ENCODE data around the gene CDC42BPA.

CDC42BPA gene

DNA sequence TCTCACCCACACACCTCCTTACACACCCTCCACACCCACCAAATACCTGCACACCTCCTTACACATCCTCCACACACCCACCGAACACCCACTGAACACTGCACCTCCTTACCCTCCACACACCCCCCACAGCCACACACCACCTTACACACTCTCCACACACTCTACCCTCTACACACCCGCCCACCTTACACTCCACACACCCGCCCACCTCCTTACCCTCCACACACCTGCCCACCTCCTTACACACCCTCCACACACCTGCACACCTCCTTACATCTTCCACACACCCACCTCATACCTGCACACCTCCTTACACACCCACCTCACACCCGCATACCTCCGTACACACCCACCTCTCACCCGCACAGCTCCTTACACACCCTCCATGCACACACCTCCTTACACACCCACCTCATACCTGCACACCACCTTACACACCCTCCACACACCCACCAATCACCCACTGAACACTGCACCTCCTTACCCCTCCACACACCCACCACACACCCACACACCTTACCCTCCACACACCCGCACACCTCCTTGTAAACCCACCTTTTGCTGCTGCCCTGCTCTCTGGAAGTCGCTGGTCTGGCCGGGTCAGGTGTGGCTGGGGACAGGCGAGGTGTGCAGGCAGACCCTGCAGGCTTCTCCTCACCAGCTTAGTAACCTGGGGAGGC, 339.7 kb downstream of the CDC42BPA start:
- no peak overlapping the region for H3K27ac ChIP-seq

DNA sequence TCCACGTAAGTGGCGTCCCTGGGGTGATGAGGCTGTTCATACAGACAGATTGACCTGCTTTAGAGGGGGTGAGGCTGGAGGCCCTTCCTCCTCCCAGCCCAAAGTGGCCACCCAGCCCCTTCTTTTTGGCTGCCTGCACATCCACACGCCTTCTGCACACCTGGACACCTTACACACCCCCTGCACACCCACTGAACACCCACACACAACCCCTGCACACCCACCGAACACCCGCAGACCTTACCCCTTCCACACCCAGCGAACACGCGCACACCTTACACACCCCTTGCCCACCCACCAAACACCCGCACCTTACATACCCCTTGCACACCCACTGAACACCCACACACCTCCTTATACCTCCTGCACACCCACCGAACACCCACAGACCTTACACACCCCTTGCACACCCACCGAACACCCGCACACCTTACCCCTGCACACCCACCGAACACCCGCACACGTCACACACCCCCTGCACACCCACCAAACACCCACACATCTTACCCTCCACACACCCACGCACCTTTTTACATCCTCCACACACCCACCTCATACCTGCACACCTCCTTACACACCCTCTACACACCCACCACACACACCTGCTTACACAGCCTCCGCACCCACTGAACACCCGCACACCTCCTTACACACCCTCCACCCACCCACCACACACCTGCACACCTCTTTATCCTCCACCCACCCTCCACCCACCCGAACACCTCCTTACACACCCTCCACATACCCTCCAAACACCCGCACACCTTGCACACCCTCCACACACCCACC, 340.5 kb downstream of the CDC42BPA start:
- no peak overlapping the region for H3K27ac ChIP-seq
- TF ChIP-seq ZFX (IDR thresholded peaks at IDR 0.05; ENCODE audit: borderline replicate concordance), result no peak
- TF ChIP-seq, protein P1, sequence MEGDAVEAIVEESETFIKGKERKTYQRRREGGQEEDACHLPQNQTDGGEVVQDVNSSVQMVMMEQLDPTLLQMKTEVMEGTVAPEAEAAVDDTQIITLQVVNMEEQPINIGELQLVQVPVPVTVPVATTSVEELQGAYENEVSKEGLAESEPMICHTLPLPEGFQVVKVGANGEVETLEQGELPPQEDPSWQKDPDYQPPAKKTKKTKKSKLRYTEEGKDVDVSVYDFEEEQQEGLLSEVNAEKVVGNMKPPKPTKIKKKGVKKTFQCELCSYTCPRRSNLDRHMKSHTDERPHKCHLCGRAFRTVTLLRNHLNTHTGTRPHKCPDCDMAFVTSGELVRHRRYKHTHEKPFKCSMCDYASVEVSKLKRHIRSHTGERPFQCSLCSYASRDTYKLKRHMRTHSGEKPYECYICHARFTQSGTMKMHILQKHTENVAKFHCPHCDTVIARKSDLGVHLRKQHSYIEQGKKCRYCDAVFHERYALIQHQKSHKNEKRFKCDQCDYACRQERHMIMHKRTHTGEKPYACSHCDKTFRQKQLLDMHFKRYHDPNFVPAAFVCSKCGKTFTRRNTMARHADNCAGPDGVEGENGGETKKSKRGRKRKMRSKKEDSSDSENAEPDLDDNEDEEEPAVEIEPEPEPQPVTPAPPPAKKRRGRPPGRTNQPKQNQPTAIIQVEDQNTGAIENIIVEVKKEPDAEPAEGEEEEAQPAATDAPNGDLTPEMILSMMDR (IDR thresholded peaks at IDR 0.05), result no peak

More for the DNA sequence above, 339.7 kb downstream of the CDC42BPA start:
- TF ChIP-seq, protein P1 (IDR thresholded peaks at IDR 0.05), result no peak
- no peak for TF ChIP-seq ZFX (IDR thresholded peaks at IDR 0.05; ENCODE audit: borderline replicate concordance)

DNA sequence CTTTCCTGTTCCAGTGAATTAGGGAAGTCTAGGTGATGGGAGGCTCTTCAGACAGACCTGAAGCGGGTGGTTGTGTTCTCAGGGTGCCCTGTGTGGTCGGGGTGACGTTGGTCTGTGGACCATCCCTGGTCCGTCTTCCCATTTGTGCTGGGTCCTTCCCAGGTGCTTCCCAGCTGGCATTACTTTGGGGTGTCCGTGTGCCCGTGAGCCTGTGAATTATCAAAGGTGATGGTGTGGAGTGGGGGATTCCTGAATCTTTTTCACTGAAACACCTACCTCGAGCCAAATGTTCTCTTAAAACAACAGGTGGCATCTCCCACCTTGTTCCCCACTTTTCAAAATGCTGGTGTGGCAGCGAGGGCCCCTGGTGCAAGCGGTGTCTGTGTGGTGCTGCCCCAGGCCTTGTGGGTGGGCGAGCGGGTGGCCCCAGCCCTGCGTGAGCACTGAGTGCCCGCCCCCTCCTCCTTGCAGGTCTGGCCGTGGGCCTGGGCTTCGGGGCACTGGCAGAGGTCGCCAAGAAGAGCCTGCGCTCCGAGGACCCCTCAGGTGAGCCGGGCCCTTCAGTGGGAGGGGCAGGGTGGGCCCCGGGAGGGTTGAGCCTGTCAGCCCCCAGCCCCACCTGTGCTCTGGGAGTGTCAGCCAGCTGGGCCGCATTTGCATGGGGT, 341.2 kb downstream of the CDC42BPA start:
- TF ChIP-seq, protein P1 (IDR thresholded peaks at IDR 0.05), result no peak
- no peak for TF ChIP-seq ZFX (IDR thresholded peaks at IDR 0.05; ENCODE audit: borderline replicate concordance)
- H3K27ac ChIP-seq, result no peak overlapping the region

DNA sequence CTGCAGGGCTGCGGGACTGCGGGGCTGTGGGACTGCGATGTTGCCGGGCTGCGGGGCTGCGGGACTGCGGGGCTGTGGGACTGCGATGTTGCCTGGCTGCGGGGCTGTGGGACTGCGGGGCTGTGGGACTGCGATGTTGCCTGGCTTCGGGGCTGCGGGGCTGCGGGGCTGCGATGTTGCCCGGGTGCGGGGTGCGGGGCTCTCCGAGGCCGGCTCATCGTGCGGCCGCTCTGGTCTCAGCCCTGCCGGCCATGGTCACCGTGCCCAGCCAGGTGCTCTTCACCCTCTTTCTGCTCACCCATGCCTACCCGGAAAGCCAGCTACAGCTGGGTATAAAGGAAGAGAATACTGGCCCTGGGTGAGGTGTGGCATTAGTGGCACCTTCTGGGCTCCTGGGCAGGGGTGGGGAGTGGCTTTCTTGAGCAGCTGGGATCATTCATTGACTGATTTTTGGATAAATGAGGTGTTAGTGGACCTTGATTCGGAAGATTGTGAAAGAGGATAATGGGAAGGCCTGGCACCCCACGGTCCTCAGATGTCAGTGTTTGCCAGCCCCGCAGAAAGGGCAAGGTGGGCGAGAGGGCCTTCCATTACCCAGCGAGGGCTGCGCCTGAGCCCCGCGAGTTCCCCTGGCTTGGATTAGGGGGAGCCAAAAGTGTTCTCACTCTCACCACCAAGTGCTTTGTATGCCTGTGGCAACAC, 341.9 kb downstream of the CDC42BPA start:
- no peak overlapping the region for H3K27ac ChIP-seq
- TF ChIP-seq, protein P1 (IDR thresholded peaks at IDR 0.05), result no peak
- TF ChIP-seq ZFX (IDR thresholded peaks at IDR 0.05; ENCODE audit: borderline replicate concordance), result no peak

DNA sequence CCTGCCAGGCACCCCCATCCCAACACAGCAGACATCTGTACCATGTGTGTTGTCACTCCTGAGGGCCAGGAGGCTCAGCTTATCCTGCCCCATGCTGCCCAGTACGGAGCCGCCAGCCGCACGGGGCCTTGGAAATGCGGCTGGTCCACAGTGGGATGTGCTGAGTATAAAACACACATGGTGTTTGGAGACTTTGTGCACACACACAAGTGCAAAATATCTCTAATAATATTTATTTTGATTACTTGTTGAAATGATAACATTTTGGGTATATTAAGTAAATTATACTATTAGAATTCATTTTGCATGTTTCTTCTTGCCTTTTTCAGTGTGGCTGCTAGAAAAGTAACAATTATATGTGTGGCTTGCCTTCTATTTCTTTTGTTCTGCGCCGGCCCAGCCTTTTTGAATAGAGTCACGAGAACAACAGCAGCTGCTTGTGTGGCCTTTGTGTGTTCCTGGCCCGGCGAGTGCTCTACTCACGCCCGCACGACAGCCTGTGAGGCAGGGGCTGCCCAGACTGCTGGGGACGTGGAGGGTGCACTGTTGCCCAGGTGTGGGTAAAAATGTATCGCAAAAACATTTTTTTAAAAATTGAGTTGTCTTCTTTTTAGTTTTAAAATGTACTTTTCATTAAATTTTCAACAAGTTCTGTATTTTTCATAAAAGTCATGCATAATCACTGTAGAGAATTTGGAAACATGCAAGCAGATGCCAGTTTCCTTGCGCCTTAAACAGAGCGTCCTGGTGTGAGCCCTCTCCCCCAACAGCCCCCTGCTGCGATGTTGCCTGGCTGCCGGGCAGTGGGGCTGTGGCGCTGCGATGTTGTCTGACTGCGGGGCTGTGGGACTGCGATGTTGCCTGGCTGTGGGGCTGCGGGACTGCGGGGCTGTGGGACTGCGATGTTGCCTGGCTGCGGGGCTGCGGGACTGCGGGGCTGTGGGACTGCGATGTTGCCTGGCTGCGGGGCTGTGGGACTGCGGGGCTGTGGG, 342.7 kb downstream of the CDC42BPA start:
- H3K27ac ChIP-seq, result no peak overlapping the region
- no peak for TF ChIP-seq ZFX (IDR thresholded peaks at IDR 0.05; ENCODE audit: borderline replicate concordance)
- TF ChIP-seq, protein P1 (IDR thresholded peaks at IDR 0.05), result no peak

Data from 22Rv1 (cell line).